ENCODE results near the gene TRIO. TPM values are rescaled to one million over a fixed set of nuclear protein-coding genes. Genes with fewer than 3 reads are reported as not detected.

Gene TRIO
- polyA plus RNA-seq, 1 donor (not counting 4 experiments of a cell fraction or from before 2014, with no cell fraction given): 57.2 TPM

- no peaks in the 10 kb centered on the region for H3K9me3 ChIP-seq (ENCODE audit: control insufficient read depth, low read depth, low read length)
- H3K4me2 ChIP-seq (ENCODE audit: control insufficient read depth, extremely low read depth, insufficient read depth, low read depth, low read length): no peak overlapping the region
- no peaks in the 10 kb centered on the region for H4K20me1 ChIP-seq (ENCODE audit: control insufficient read depth, extremely low read depth, insufficient read depth, low read length)
- no peaks in the 10 kb centered on the region for H3K79me2 ChIP-seq (ENCODE audit: control insufficient read depth, insufficient read depth, low read length)
- no peaks in the 10 kb centered on the region for H3K9me1 ChIP-seq (ENCODE audit: control insufficient read depth, extremely low read depth, insufficient read depth, low read length)
- H3K4me1 ChIP-seq (ENCODE audit: control insufficient read depth, extremely low read depth, insufficient read depth, low read length): peaks cover 12% of the 10 kb centered on the region
- TF ChIP-seq EZH2 (IDR thresholded peaks at IDR 0.05; ENCODE audit: low read length) (no peak), CTCF (optimal IDR thresholded peaks at IDR 0.05 in 1 of 3, IDR thresholded peaks at IDR 0.05 in 1 of 3, conservative IDR thresholded peaks at IDR 0.05 in 1 of 3; ENCODE audit: extremely low read depth in 1 of 3, insufficient read depth in 2 of 3, low read length in 3 of 3) (no peak)
- no peak overlapping the region for H3K27ac ChIP-seq (ENCODE audit: control insufficient read depth, insufficient read depth, low read length)
- dilution Hi-C loops (cut with MboI; ENCODE audit: extremely low pct_ligation_motif_present, low sequenced_read_pairs): no loop called here
- DNase-seq (ENCODE audit: low read depth, low spot score): no peak
- no peaks in the 10 kb centered on the region for H3K27me3 ChIP-seq (ENCODE audit: control insufficient read depth, extremely low read depth, insufficient read depth, low read length)
- H3K36me3 ChIP-seq (ENCODE audit: control insufficient read depth in 2 of 2, extremely low read depth in 1 of 2, insufficient read depth in 2 of 2, low read length in 2 of 2): peaks cover 40 to 46% of the 10 kb centered on the region in 2 experiments
- no peak overlapping the region for H3K9ac ChIP-seq (ENCODE audit: control insufficient read depth, extremely low read depth, insufficient read depth, low read length)
- H2AFZ ChIP-seq (ENCODE audit: control insufficient read depth, low read length): no peak overlapping the region
- no peak overlapping the region for H3K4me3 ChIP-seq (ENCODE audit: control insufficient read depth in 2 of 3, extremely low read depth in 1 of 3, insufficient read depth in 2 of 3, low read depth in 1 of 3, low read length in 3 of 3)
- no peak for FAIRE-seq
Measured at GRCh38 chr5:14465116-14465515, 322.0 kb downstream of the TRIO start.

GRCh38 chr5:14465776-14466175, 322.6 kb downstream of the TRIO start:
- Histone ChIP-seq H3K27me3 (ENCODE audit: control insufficient read depth, extremely low read depth, insufficient read depth, low read length) (no peaks in the 10 kb centered on the region), H3K36me3 (ENCODE audit: control insufficient read depth in 2 of 2, extremely low read depth in 1 of 2, insufficient read depth in 2 of 2, low read length in 2 of 2) (peaks cover 39 to 41% of the 10 kb centered on the region in 2 experiments), H3K79me2 (ENCODE audit: control insufficient read depth, insufficient read depth, low read length) (no peaks in the 10 kb centered on the region), H3K4me1 (ENCODE audit: control insufficient read depth, extremely low read depth, insufficient read depth, low read length) (peaks cover 12% of the 10 kb centered on the region), H3K9me3 (ENCODE audit: control insufficient read depth, low read depth, low read length) (no peaks in the 10 kb centered on the region), H3K27ac (ENCODE audit: control insufficient read depth, insufficient read depth, low read length) (no peak overlapping the region), H4K20me1 (ENCODE audit: control insufficient read depth, extremely low read depth, insufficient read depth, low read length) (no peaks in the 10 kb centered on the region), H3K4me2 (ENCODE audit: control insufficient read depth, extremely low read depth, insufficient read depth, low read depth, low read length) (no peak overlapping the region), H3K9me1 (ENCODE audit: control insufficient read depth, extremely low read depth, insufficient read depth, low read length) (no peaks in the 10 kb centered on the region), H3K4me3 (ENCODE audit: control insufficient read depth in 2 of 3, extremely low read depth in 1 of 3, insufficient read depth in 2 of 3, low read depth in 1 of 3, low read length in 3 of 3) (no peak overlapping the region), H2AFZ (ENCODE audit: control insufficient read depth, low read length) (no peak overlapping the region), H3K9ac (ENCODE audit: control insufficient read depth, extremely low read depth, insufficient read depth, low read length) (no peak overlapping the region)
- dilution Hi-C loops (cut with MboI; ENCODE audit: extremely low pct_ligation_motif_present, low sequenced_read_pairs): no loop called here
- no peak for FAIRE-seq
- DNase-seq (ENCODE audit: low read depth, low spot score): no peak
- TF ChIP-seq EZH2 (IDR thresholded peaks at IDR 0.05; ENCODE audit: low read length) (no peak), CTCF (optimal IDR thresholded peaks at IDR 0.05 in 1 of 3, IDR thresholded peaks at IDR 0.05 in 1 of 3, conservative IDR thresholded peaks at IDR 0.05 in 1 of 3; ENCODE audit: extremely low read depth in 1 of 3, insufficient read depth in 2 of 3, low read length in 3 of 3) (no peak)

All from keratinocyte (primary cell).